Measurements from ENCODE around the gene NCSTN. TPM values are rescaled to one million over a fixed set of nuclear protein-coding genes. Genes with fewer than 3 reads are reported as not detected.

NCSTN gene
- total RNA-seq, 1 experiment from 2014 or later, result 67.8 TPM

GRCh38 chr1:160322831-160323230 is 20.4 kb upstream of the NCSTN start:
- Histone ChIP-seq H2BK20ac (ENCODE audit: low read depth, low read length, poor library complexity, severe bottlenecking) (no peak overlapping the region), H3T11ph (ENCODE audit: low read length) (no peak overlapping the region), H3K23ac (ENCODE audit: insufficient read length, low read depth, low read length) (no peak overlapping the region), H4K91ac (ENCODE audit: insufficient read length, low read depth, low read length) (no peak overlapping the region), H3K56ac (ENCODE audit: insufficient read length, low read depth, low read length) (no peak overlapping the region), H2BK5ac (ENCODE audit: insufficient read length, low read length) (no peak overlapping the region), H3K27ac (ENCODE audit: insufficient read length, low read depth, low read length) (no peak overlapping the region), H2BK12ac (ENCODE audit: insufficient read length, low read depth, low read length) (no peak overlapping the region), H3K4me1 (ENCODE audit: insufficient read depth, low read length) (no peaks in the 10 kb centered on the region), H2BK120ac (ENCODE audit: low read depth, low read length, poor library complexity, severe bottlenecking) (no peak overlapping the region), H4K5ac (ENCODE audit: insufficient read length, low read depth, low read length) (no peak overlapping the region), H2AFZ (ENCODE audit: low read length) (no peak overlapping the region), H3K4ac (ENCODE audit: low read depth, low read length) (no peak overlapping the region), H4K8ac (replicated peaks; ENCODE audit: insufficient read length, low read depth, low read length) (no peak overlapping the region), H2AK5ac (ENCODE audit: insufficient read length, low read length) (no peak overlapping the region), H2BK15ac (ENCODE audit: low read depth, low read length) (no peak overlapping the region), H3K4me2 (ENCODE audit: insufficient read depth, insufficient read length, low read length) (no peak overlapping the region), H3K18ac (ENCODE audit: insufficient read length, low read depth, low read length) (no peak overlapping the region), H3K23me2 (ENCODE audit: insufficient read length, low read depth, low read length, poor library complexity, severe bottlenecking) (no peaks in the 10 kb centered on the region), H3K27me3 (ENCODE audit: insufficient read depth, low read length) (no peaks in the 10 kb centered on the region), H3K79me2 (ENCODE audit: insufficient read depth, low read length) (no peaks in the 10 kb centered on the region), H3K9ac (ENCODE audit: extremely low read depth, insufficient read length, low read length) (no peak overlapping the region), H3K14ac (ENCODE audit: insufficient read depth, low read length) (no peak overlapping the region), H4K20me1 (ENCODE audit: control insufficient read depth, insufficient read depth, insufficient read length) (no peaks in the 10 kb centered on the region), H3K9me3 (ENCODE audit: control insufficient read depth, low read depth, low read length) (no peaks in the 10 kb centered on the region), H3K79me1 (ENCODE audit: insufficient read depth, low read depth, low read length, poor library complexity, severe bottlenecking) (no peaks in the 10 kb centered on the region)
- no peak for DNase-seq
- no peaks in the 10 kb centered on the region for H3K9me3 Mint-ChIP-seq
- H3K4me1 Mint-ChIP-seq, result no peaks in the 10 kb centered on the region
- H3K27me3 Mint-ChIP-seq (ENCODE audit: low read depth), result no peaks in the 10 kb centered on the region
- H3K36me3 Mint-ChIP-seq (ENCODE audit: insufficient read depth in 1 of 3, low read depth in 3 of 3), result peaks cover 21 to 69% (median 57%) of the 10 kb centered on the region in 3 experiments; a peak in 6 of 7 replicates
- WGBS (ENCODE audit: extremely low coverage, insufficient read length, low lambda C conversion rate), result 100% methylated on average over 1 of the region's 6 CpGs
- no peak overlapping the region for H3K27ac Mint-ChIP-seq
- no peak overlapping the region for H3K4me3 Mint-ChIP-seq
- TF ChIP-seq CTCF (conservative IDR thresholded peaks at IDR 0.05), result no peak

Measured in H9 (cell line).